Measurements from ENCODE around the gene CPEB2.
"Not testable (repeated sequence)": the region's sequence is repeated elsewhere in the genome, so short reads cannot be mapped to it uniquely, and the experiment has no call there.

The CPEB2 gene

DNA sequence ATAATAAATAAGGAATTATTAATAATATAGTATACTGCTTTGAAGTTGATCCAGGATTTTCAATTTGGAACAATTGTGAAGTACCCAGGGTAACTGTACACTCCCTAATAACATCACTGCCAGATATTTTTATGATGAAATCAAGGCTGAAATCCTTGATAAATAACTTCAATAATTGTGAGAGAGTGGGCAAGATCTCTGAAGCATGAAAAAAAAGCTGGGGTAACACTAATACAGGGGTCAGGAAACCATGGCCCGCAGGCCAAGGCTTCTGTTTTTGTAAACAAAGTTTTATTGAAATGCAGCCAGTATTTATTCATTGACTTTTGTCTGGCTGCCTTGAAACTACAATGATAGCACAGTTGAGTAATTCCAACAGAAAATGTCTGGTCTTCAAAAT lies 41.6 kb downstream of the CPEB2 start:
- no peak overlapping the region for H3K4me3 ChIP-seq (ENCODE audit: low read length)
- TF ChIP-seq ZNF274 (IDR thresholded peaks at IDR 0.05; ENCODE audit: low read depth, low read length) = no peak

- no peak overlapping the region for H3K4me3 ChIP-seq (ENCODE audit: low read length)
- no peak for TF ChIP-seq ZNF274 (IDR thresholded peaks at IDR 0.05; ENCODE audit: low read depth, low read length)
Measured at GRCh38 chr4:15054541-15054940, 52.3 kb downstream of the CPEB2 start.

GRCh38 chr4:15060213-15060612 lies 57.9 kb downstream of the CPEB2 start:
- H3K4me3 ChIP-seq (ENCODE audit: low read length) = no peak overlapping the region
- TF ChIP-seq ZNF274 (IDR thresholded peaks at IDR 0.05; ENCODE audit: low read depth, low read length) = no peak

DNA sequence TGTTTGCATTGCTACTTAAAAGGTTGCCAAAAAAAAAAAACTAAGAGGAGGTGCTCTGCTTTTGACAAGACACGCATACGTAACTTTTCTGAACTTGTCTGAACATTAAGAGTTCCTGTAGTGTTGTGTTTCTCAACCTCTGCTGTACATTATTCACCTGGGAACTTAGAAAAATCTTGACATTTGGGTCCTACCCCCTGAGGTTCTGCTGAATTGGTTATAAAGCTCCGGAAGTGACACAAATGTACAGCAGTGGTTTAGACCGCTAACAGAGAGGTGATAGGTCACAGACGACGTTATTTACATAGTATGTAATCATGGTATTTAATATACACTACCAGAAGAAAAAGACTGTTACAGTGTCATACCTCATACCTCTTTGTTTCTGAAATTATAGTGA lies 61.1 kb downstream of the CPEB2 start:
- TF ChIP-seq ZNF274 (IDR thresholded peaks at IDR 0.05; ENCODE audit: low read depth, low read length) = no peak
- no peak overlapping the region for H3K4me3 ChIP-seq (ENCODE audit: low read length)

DNA sequence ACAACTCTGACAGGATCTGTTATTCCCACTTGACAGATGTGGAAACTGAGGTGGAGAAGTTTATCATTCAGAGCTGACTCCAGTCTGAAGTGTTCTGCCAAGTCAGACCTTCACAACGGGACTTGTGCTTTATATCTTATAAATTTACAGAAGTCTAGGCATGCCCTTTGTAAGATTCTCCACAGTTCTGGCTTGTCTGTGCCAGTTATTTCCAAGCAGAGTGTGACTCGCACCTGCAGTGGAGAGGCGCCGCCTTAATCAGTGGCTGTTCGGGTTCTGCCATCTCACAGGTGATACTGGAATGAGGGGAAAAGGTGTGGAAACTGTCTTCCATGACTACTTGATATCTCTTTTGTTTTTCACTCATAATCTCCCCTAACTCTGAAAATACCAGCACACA lies 63.2 kb downstream of the CPEB2 start:
- H3K4me3 ChIP-seq (ENCODE audit: low read length) = no peak overlapping the region
- TF ChIP-seq ZNF274 (IDR thresholded peaks at IDR 0.05; ENCODE audit: low read depth, low read length) = no peak

GRCh38 chr4:15066140-15066539 lies 63.9 kb downstream of the CPEB2 start:
- TF ChIP-seq ZNF274 (IDR thresholded peaks at IDR 0.05; ENCODE audit: low read depth, low read length) = no peak
- no peak overlapping the region for H3K4me3 ChIP-seq (ENCODE audit: low read length)

GRCh38 chr4:15068298-15068697 lies 66.0 kb downstream of the CPEB2 start:
- no peak overlapping the region for H3K4me3 ChIP-seq (ENCODE audit: low read length)
- no peak for TF ChIP-seq ZNF274 (IDR thresholded peaks at IDR 0.05; ENCODE audit: low read depth, low read length)

- no peak for TF ChIP-seq ZNF274 (IDR thresholded peaks at IDR 0.05; ENCODE audit: low read depth, low read length)
Measured at GRCh38 chr4:15075875-15076274, 73.6 kb downstream of the CPEB2 start.

DNA sequence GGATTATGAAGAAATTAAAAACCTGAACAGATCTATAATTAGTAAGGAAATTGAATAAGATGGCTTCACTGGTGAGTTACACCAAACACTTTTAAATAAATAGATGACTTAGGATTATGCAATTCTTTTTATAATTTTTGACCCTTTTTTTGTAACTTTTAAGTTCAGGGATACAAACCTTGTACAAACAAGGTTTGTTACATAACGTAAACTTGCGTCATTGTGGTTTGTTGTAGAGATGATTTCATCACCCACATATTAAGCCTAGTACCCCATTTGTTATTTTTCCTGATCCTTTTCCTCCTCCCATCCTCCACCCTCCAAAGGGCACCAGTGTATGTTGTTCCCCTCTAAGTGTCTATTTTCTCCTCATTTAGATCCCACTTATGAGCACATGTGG lies 75.7 kb downstream of the CPEB2 start:
- TF ChIP-seq ZNF274 (IDR thresholded peaks at IDR 0.05; ENCODE audit: low read depth, low read length) = no peak

More at GRCh38 chr4:15075875-15076274, 73.6 kb downstream of the CPEB2 start:
- H3K4me3 ChIP-seq (ENCODE audit: low read length) = no peak overlapping the region

DNA sequence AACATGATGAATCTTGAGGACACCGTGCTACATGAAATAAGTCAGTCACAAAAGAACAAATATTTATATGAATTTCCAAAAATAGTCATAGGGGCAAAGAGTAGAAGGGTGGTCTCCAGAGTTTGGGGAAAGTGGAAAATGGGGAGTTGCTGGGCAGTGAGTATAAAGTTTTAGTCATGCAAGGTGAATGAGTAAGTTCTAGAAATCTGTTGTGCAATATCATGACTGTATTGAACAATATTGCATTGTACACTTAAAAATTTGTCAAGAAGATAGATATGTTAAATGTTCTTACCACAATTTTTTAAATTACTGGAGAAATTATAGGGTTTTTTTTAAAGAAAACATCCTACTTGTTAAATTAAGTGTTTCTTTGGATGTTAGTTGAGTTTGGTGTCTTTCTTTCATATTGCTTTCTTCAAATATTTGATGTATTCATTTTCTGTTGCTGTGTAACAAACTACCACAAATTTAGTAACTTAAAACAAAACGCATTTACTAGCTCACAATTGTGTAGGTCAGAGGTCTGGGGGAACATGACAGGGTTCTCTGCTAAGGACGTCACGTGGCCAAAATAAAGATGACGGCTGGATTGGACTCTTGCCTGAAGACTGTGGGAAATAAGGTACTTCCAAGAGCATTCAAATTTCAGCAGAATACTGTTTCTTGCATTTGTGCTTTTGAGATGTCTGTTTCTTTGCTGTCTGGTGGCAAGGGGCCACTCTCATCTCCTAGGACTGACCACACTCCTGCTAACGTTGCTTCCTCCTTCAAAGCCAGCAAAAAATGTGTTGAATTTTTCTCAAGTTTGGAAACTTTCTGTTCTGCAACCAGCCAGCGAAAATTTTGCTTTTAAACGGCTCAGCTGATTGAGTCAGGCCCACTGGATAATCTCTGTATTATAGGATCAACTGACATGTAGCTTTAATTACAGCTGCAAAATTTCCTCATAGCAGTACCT lies 76.7 kb downstream of the CPEB2 start:
- TF ChIP-seq ZNF274 (IDR thresholded peaks at IDR 0.05; ENCODE audit: low read depth, low read length) = no peak
- no peak overlapping the region for H3K4me3 ChIP-seq (ENCODE audit: low read length)

More for the DNA sequence above, 75.7 kb downstream of the CPEB2 start:
- no peak overlapping the region for H3K4me3 ChIP-seq (ENCODE audit: low read length)

- no peak for TF ChIP-seq ZNF274 (IDR thresholded peaks at IDR 0.05; ENCODE audit: low read depth, low read length)
Measured at GRCh38 chr4:15084780-15085179, 82.5 kb downstream of the CPEB2 start.

DNA sequence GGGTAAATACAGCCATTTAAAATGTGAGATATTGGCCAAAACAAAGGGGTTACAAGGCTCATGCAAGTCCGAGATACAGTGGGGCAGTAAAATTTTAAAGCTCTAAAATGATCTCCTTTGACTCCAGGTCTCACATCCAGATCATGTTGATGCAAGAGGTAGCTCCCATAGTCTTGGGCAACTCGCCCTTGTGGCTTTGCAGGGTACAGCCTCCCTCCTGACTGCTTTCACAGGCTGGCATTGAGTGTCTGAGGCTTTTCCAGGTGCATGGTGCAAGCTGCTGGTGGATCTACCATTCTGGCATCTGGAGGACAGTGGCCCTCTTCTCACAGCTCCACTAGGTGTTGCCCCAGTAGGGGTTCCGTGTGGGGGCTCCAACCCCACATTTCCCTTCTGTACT lies 83.5 kb downstream of the CPEB2 start:
- H3K4me3 ChIP-seq (ENCODE audit: low read length) = not testable (repeated sequence)

More at GRCh38 chr4:15084780-15085179, 82.5 kb downstream of the CPEB2 start:
- no peak overlapping the region for H3K4me3 ChIP-seq (ENCODE audit: low read length)

DNA sequence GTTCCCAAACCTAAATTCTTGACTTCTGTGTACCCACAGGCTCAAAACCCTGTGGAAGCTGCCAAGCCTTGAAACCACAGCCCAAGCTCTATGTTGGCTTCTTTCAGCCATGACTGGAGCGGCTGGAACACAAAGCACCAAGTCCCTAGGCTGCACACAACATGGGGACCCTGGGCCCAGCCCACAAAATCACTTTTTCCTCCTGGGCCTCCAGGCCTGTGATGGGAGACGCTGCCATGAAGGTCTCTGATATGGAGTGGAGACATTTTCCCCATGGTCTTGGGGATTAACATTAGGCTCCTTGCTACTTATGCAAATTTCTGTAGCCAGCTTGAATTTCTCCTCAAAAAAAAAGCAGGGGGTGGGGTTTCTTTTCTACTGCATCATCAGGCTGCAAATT lies 84.0 kb downstream of the CPEB2 start:
- H3K4me3 ChIP-seq (ENCODE audit: low read length) = not testable (repeated sequence)

DNA sequence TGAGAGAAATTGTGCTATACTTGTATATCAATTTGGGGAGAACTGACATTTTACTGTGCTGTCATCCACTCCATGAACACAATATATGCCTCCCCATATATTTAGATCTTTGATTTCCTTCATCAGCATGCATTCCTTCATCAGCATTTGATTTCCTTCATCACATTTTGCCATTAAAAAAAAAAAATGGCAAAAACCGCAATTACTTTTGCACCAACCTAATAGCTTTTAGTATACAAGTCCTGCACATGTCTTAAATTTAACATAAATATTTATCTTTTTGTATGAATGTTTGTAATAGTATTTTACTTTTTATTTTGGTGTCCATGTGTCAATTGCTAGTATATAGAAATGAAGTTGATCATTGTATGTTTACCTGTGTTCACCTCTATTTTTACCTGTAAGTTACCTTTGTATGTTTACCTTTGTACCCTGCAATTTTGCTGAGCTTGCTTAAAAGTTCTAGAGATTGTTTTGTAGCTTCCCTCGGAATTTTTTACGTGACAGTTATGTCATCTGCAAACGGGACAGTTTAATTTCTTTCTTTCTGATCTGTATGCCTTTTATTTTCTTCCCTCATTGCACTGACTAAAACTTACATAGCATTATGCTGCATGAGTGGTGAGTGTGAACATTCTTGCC lies 86.2 kb downstream of the CPEB2 start:
- no peak overlapping the region for H3K4me3 ChIP-seq (ENCODE audit: low read length)
- TF ChIP-seq ZNF274 (IDR thresholded peaks at IDR 0.05; ENCODE audit: low read depth, low read length) = no peak

GRCh38 chr4:15089979-15090378 lies 87.7 kb downstream of the CPEB2 start:
- H3K4me3 ChIP-seq (ENCODE audit: low read length) = no peak overlapping the region
- TF ChIP-seq ZNF274 (IDR thresholded peaks at IDR 0.05; ENCODE audit: low read depth, low read length) = no peak
